HEK293T (cell line): ENCODE results near the gene EYS.

Experiments
- ELF4 ChIP-seq: fragments of 450-650 bp; IDR thresholded peaks from 2 replicates; pipeline ENCODE4 v1.6.1; 2017; ENCODE audit warnings: antibody characterized with exemption
- FOXM1 ChIP-seq: fragments of 450-650 bp; IDR thresholded peaks from 2 replicates; pipeline ENCODE4 v1.6.1; 2017; ENCODE audit warnings: mild to moderate bottlenecking, borderline replicate concordance
- NFRKB ChIP-seq: fragments of 450-650 bp; IDR thresholded peaks from 2 replicates; pipeline ENCODE4 v1.6.1; 2016; ENCODE audit warnings: mild to moderate bottlenecking, moderate library complexity
- SUZ12 ChIP-seq: fragments of 450-650 bp; IDR thresholded peaks from 2 replicates; pipeline ENCODE4 v1.6.1; 2016; ENCODE audit warnings: mild to moderate bottlenecking
- TARDBP ChIP-seq: fragments of 450-650 bp; IDR thresholded peaks from 2 replicates; pipeline ENCODE4 v1.6.1; 2016
- TF ChIP-seq, protein P1 (sequence below): fragments of 450-650 bp; IDR thresholded peaks from 2 replicates; pipeline ENCODE4 v1.6.1; 2016

DNA sequence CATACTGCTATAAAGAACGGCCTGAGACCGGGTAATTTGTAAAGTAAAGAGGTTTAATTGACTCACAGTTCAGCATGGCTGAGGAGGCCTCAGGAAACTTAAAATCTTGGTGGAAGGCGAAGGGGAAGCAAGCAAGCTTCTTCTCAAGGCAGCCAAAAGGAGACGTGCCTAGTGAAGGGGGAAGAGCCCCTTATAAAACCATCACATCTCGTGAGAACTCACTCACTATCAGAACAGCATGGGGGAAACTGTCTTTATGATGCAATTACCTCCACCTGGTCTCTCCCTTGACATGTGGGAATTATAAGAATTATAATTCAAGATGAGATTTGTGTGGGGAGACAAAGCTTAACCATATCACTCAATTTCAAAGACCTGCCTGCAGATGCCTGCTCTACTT lies 447.0 kb downstream of the EYS start:
- TF ChIP-seq NFRKB: no peak
- no peak for TF ChIP-seq TARDBP
- no peak for TF ChIP-seq FOXM1
- no peak for TF ChIP-seq SUZ12
- TF ChIP-seq, protein P1, sequence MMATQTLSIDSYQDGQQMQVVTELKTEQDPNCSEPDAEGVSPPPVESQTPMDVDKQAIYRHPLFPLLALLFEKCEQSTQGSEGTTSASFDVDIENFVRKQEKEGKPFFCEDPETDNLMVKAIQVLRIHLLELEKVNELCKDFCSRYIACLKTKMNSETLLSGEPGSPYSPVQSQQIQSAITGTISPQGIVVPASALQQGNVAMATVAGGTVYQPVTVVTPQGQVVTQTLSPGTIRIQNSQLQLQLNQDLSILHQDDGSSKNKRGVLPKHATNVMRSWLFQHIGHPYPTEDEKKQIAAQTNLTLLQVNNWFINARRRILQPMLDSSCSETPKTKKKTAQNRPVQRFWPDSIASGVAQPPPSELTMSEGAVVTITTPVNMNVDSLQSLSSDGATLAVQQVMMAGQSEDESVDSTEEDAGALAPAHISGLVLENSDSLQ: no peak
- no peak for TF ChIP-seq ELF4
